ENCODE measurements around the gene RUNX1.

RUNX1 gene

GRCh38 chr21:34980423-34981115 is 68.5 kb downstream of the RUNX1 start:
- H3K27ac ChIP-seq (ENCODE audit: low read depth, low read length): no peak overlapping the region
- no peaks in the 10 kb centered on the region for H3K36me3 ChIP-seq (ENCODE audit: insufficient read depth, low read length)
- no peak overlapping the region for H3K4me3 ChIP-seq (ENCODE audit: low read length)
- no peaks in the 10 kb centered on the region for H3K27me3 ChIP-seq (ENCODE audit: insufficient read depth, low read length)
- no peaks in the 10 kb centered on the region for H3K9me3 ChIP-seq (ENCODE audit: insufficient read depth, low read depth, low read length)
- WGBS: 96% methylated on average over 8 of the region's 8 CpGs
- H3K9ac ChIP-seq (ENCODE audit: low read depth, low read length): no peak overlapping the region
- H3K4me1 ChIP-seq (ENCODE audit: insufficient read depth, low read length): peaks cover 9% of the 10 kb centered on the region

DNA sequence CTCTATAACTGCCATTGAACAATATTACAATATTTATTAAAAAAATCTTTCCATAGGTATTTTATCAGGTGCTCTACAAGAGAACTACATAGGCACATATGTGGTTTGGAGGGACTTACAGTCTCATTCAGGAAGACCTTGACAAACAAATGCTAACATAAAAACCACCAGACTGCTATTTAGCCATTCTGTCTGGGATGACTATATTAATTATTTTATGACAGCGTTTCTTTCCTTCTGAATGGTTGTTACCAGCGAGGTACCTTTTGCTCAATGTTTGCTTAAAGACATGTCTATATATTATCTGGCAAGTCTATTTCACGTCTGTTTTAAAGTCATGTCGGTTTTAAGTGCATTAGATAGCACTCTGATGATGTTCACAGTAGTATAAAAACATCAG is 69.7 kb downstream of the RUNX1 start:
- WGBS: 100% methylated on average over 4 of the region's 4 CpGs

GRCh38 chr21:34977333-34977732 is 71.8 kb downstream of the RUNX1 start:
- H3K9me3 ChIP-seq (ENCODE audit: insufficient read depth, low read depth, low read length): no peaks in the 10 kb centered on the region
- 100% methylated on average over 1 of the region's 1 CpG for WGBS
- H3K36me3 ChIP-seq (ENCODE audit: insufficient read depth, low read length): no peaks in the 10 kb centered on the region
- H3K4me3 ChIP-seq (ENCODE audit: low read length): no peak overlapping the region
- H3K27ac ChIP-seq (ENCODE audit: low read depth, low read length): no peak overlapping the region
- no peaks in the 10 kb centered on the region for H3K27me3 ChIP-seq (ENCODE audit: insufficient read depth, low read length)
- no peaks in the 10 kb centered on the region for H3K4me1 ChIP-seq (ENCODE audit: insufficient read depth, low read length)
- H3K9ac ChIP-seq (ENCODE audit: low read depth, low read length): no peak overlapping the region

More for the DNA sequence above, 69.7 kb downstream of the RUNX1 start:
- no peaks in the 10 kb centered on the region for H3K27me3 ChIP-seq (ENCODE audit: insufficient read depth, low read length)
- H3K9me3 ChIP-seq (ENCODE audit: insufficient read depth, low read depth, low read length): no peaks in the 10 kb centered on the region
- peaks cover 9% of the 10 kb centered on the region for H3K4me1 ChIP-seq (ENCODE audit: insufficient read depth, low read length)
- H3K27ac ChIP-seq (ENCODE audit: low read depth, low read length): no peak overlapping the region
- no peaks in the 10 kb centered on the region for H3K36me3 ChIP-seq (ENCODE audit: insufficient read depth, low read length)
- no peak overlapping the region for H3K9ac ChIP-seq (ENCODE audit: low read depth, low read length)
- H3K4me3 ChIP-seq (ENCODE audit: low read length): no peak overlapping the region

GRCh38 chr21:34974162-34974981 is 74.7 kb downstream of the RUNX1 start:
- H3K36me3 ChIP-seq (ENCODE audit: insufficient read depth, low read length): no peaks in the 10 kb centered on the region
- 84% methylated on average over 10 of the region's 11 CpGs for WGBS
- no peaks in the 10 kb centered on the region for H3K4me1 ChIP-seq (ENCODE audit: insufficient read depth, low read length)
- H3K9me3 ChIP-seq (ENCODE audit: insufficient read depth, low read depth, low read length): no peaks in the 10 kb centered on the region
- H3K27ac ChIP-seq (ENCODE audit: low read depth, low read length): no peak overlapping the region
- H3K9ac ChIP-seq (ENCODE audit: low read depth, low read length): no peak overlapping the region
- H3K4me3 ChIP-seq (ENCODE audit: low read length): no peak overlapping the region
- H3K27me3 ChIP-seq (ENCODE audit: insufficient read depth, low read length): no peaks in the 10 kb centered on the region

DNA sequence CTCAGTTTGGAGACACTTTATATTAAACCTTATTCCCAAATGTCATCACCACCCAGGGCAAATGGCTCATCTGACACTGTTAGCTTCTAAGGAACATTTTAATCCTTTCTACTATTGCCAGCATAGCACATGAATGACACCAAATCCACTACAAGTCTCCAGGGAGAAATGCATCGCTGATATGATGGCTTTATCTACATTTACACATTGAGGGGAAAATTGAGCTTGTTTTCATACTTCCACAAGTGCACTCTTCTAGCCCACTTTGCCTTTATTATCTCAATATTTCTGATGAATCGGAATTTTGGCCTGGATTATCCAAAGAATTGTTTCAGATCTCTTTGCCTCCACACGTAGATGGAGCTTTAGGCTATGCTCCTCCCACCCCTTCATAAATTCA is 75.4 kb downstream of the RUNX1 start:
- 98% methylated on average over 3 of the region's 3 CpGs for WGBS

DNA sequence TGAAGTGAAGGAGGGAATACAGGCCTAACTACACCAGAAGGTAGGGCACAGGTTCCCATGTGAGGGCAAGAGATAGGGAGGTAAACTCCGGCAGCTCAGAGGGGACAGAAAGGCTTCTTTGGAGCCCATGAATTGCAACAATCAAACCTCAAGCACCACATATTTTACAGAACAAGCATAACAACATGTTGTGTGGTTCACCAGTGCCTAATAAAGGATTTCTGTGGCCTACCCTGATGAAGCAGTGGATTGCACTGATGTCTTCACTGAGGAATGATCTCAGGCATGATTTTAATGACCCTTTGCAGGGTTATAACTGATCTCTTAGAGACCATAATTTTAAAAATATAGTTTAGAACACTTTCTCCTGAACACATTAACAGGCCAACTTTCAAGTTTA is 77.4 kb downstream of the RUNX1 start:
- H3K4me1 ChIP-seq (ENCODE audit: insufficient read depth, low read length): no peaks in the 10 kb centered on the region
- WGBS: 89% methylated on average over 1 of the region's 1 CpG
- no peaks in the 10 kb centered on the region for H3K36me3 ChIP-seq (ENCODE audit: insufficient read depth, low read length)
- no peak overlapping the region for H3K9ac ChIP-seq (ENCODE audit: low read depth, low read length)
- H3K9me3 ChIP-seq (ENCODE audit: insufficient read depth, low read depth, low read length): no peaks in the 10 kb centered on the region
- H3K27me3 ChIP-seq (ENCODE audit: insufficient read depth, low read length): no peaks in the 10 kb centered on the region
- no peak overlapping the region for H3K27ac ChIP-seq (ENCODE audit: low read depth, low read length)
- H3K4me3 ChIP-seq (ENCODE audit: low read length): no peak overlapping the region

More for the DNA sequence above, 75.4 kb downstream of the RUNX1 start:
- no peaks in the 10 kb centered on the region for H3K36me3 ChIP-seq (ENCODE audit: insufficient read depth, low read length)
- no peak overlapping the region for H3K4me3 ChIP-seq (ENCODE audit: low read length)
- H3K27me3 ChIP-seq (ENCODE audit: insufficient read depth, low read length): no peaks in the 10 kb centered on the region
- no peaks in the 10 kb centered on the region for H3K9me3 ChIP-seq (ENCODE audit: insufficient read depth, low read depth, low read length)
- no peak overlapping the region for H3K9ac ChIP-seq (ENCODE audit: low read depth, low read length)
- no peak overlapping the region for H3K27ac ChIP-seq (ENCODE audit: low read depth, low read length)
- no peaks in the 10 kb centered on the region for H3K4me1 ChIP-seq (ENCODE audit: insufficient read depth, low read length)

DNA sequence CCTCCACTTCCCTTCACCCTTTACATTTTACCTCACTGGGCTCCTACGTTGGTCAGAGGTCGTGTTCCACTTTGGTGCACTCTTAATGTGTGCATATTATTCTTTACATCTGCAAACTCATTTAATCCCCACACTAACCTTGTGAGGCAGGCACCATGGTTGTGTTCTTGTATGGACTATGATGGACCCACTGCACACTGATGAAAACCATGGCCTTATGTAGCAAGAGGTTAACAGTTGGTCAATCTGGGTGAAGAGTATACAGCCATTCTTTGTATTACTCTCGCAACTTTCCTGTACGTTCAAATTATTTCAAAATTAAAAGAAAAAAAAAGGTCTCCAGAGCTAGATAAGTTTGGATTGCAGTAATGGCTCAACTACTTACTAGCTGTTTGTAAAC is 78.5 kb downstream of the RUNX1 start:
- no peaks in the 10 kb centered on the region for H3K4me1 ChIP-seq (ENCODE audit: insufficient read depth, low read length)
- no peak overlapping the region for H3K27ac ChIP-seq (ENCODE audit: low read depth, low read length)
- no peaks in the 10 kb centered on the region for H3K36me3 ChIP-seq (ENCODE audit: insufficient read depth, low read length)
- H3K27me3 ChIP-seq (ENCODE audit: insufficient read depth, low read length): no peaks in the 10 kb centered on the region
- H3K9ac ChIP-seq (ENCODE audit: low read depth, low read length): no peak overlapping the region
- WGBS: 91% methylated on average over 2 of the region's 4 CpGs
- H3K9me3 ChIP-seq (ENCODE audit: insufficient read depth, low read depth, low read length): no peaks in the 10 kb centered on the region
- H3K4me3 ChIP-seq (ENCODE audit: low read length): no peak overlapping the region

GRCh38 chr21:34970167-34970500 is 79.0 kb downstream of the RUNX1 start:
- Histone ChIP-seq H3K4me3 (ENCODE audit: low read length) (no peak overlapping the region), H3K9me3 (ENCODE audit: insufficient read depth, low read depth, low read length) (no peaks in the 10 kb centered on the region), H3K36me3 (ENCODE audit: insufficient read depth, low read length) (no peaks in the 10 kb centered on the region), H3K27ac (ENCODE audit: low read depth, low read length) (no peak overlapping the region), H3K27me3 (ENCODE audit: insufficient read depth, low read length) (no peaks in the 10 kb centered on the region), H3K9ac (ENCODE audit: low read depth, low read length) (no peak overlapping the region), H3K4me1 (ENCODE audit: insufficient read depth, low read length) (no peaks in the 10 kb centered on the region)
- 93% methylated on average over 2 of the region's 2 CpGs for WGBS

GRCh38 chr21:34969423-34970166 is 79.5 kb downstream of the RUNX1 start:
- no peaks in the 10 kb centered on the region for H3K27me3 ChIP-seq (ENCODE audit: insufficient read depth, low read length)
- H3K9ac ChIP-seq (ENCODE audit: low read depth, low read length): no peak overlapping the region
- H3K9me3 ChIP-seq (ENCODE audit: insufficient read depth, low read depth, low read length): no peaks in the 10 kb centered on the region
- no peak overlapping the region for H3K4me3 ChIP-seq (ENCODE audit: low read length)
- no peaks in the 10 kb centered on the region for H3K36me3 ChIP-seq (ENCODE audit: insufficient read depth, low read length)
- no peak overlapping the region for H3K27ac ChIP-seq (ENCODE audit: low read depth, low read length)
- H3K4me1 ChIP-seq (ENCODE audit: insufficient read depth, low read length): no peaks in the 10 kb centered on the region
- WGBS: 93% methylated on average over 7 of the region's 8 CpGs

GRCh38 chr21:34968414-34969333 is 80.4 kb downstream of the RUNX1 start:
- Histone ChIP-seq H3K9me3 (ENCODE audit: insufficient read depth, low read depth, low read length) (no peaks in the 10 kb centered on the region), H3K9ac (ENCODE audit: low read depth, low read length) (no peak overlapping the region), H3K36me3 (ENCODE audit: insufficient read depth, low read length) (no peaks in the 10 kb centered on the region), H3K4me1 (ENCODE audit: insufficient read depth, low read length) (no peaks in the 10 kb centered on the region), H3K27ac (ENCODE audit: low read depth, low read length) (no peak overlapping the region), H3K4me3 (ENCODE audit: low read length) (no peak overlapping the region), H3K27me3 (ENCODE audit: insufficient read depth, low read length) (no peaks in the 10 kb centered on the region)
- WGBS: 92% methylated on average over 13 of the region's 13 CpGs

All from HUES64 (cell line).